MCF 10A (cell line): Measurements from ENCODE around the gene CAPN10. TPM values are rescaled to one million over a fixed set of nuclear protein-coding genes. Genes with fewer than 3 reads are reported as not detected.
A peak's percentile ranks its signal among the peaks of the same experiment; 100 is the strongest.

Source experiments
- BruUV-seq: library from RNA; stranded (reverse); fragments of 400-500 nt; replicated peaks from 2 replicates; lab custom pipeline; 2021; lab: Mats Ljungman, UMichigan
- CTCF ChIA-PET: fragments of 300-600 bp; sonication (Branson Sonifier 250); formaldehyde crosslinking; extraction: SDS; loops from one replicate; lab custom pipeline; 2021; ENCODE audit warnings: antibody characterized with exemption, inconsistent platforms; lab: Yijun Ruan, JAX
- POLR2A ChIA-PET: fragments of 300-600, 350-650 bp; sonication (Branson Sonifier 250); formaldehyde crosslinking; extraction: SDS; loops from one replicate; lab custom pipeline; 2020; ENCODE audit warnings: antibody characterized with exemption, inconsistent platforms; lab: Yijun Ruan, JAX
- DNase-seq: peaks from one replicate; pipeline ENCODE4 v3.0.0-alpha.2; 2018; ENCODE audit not compliant: unreplicated experiment
- H3K27ac Mint-ChIP-seq: one replicate; pipeline ENCODE4 v1.8.0; 2022; ENCODE audit warnings: mild to moderate bottlenecking, low read depth, mixed read lengths; ENCODE audit not compliant: unreplicated experiment
- H3K27me3 Mint-ChIP-seq: one replicate; pipeline ENCODE4 v1.8.0; 2022; ENCODE audit warnings: mixed read lengths; ENCODE audit not compliant: insufficient read depth, unreplicated experiment
- H3K36me3 Mint-ChIP-seq: one replicate; pipeline ENCODE4 v1.8.0; 2022; ENCODE audit warnings: mild to moderate bottlenecking, moderate library complexity, mixed read lengths; ENCODE audit not compliant: insufficient read depth, unreplicated experiment
- H3K4me1 Mint-ChIP-seq: one replicate; pipeline ENCODE4 v1.8.0; 2022; ENCODE audit warnings: mixed read lengths; ENCODE audit not compliant: insufficient read depth, unreplicated experiment
- H3K4me3 Mint-ChIP-seq: one replicate; pipeline ENCODE4 v1.8.0; 2022; ENCODE audit warnings: mild to moderate bottlenecking, moderate library complexity, mixed read lengths; ENCODE audit not compliant: unreplicated experiment
- H3K9me3 Mint-ChIP-seq: one replicate; pipeline ENCODE4 v1.8.0; 2022; ENCODE audit warnings: mixed read lengths; ENCODE audit not compliant: unreplicated experiment
- intact Hi-C: fragments of 100-400 bp; cut with micrococcal nuclease; formaldehyde crosslinking; loops from 2 replicates; pipeline ENCODE4 v1.14.1; 2022
- total RNA-seq: library from RNA; stranded (reverse); gene quantifications from 2 replicates; pipeline ENCODE4 v1.2.3, GENCODE V29; 2022
- TF ChIP-seq, protein P1 (sequence below): fragments of 200-600 bp; IDR thresholded peaks from one replicate; pipeline ENCODE4 v1.8.0; 2022; ENCODE audit warnings: antibody characterized with exemption, mild to moderate bottlenecking; ENCODE audit not compliant: unreplicated experiment

CAPN10 gene
- total RNA-seq, 1 experiment from 2014 or later, result 27.6 TPM

DNA sequence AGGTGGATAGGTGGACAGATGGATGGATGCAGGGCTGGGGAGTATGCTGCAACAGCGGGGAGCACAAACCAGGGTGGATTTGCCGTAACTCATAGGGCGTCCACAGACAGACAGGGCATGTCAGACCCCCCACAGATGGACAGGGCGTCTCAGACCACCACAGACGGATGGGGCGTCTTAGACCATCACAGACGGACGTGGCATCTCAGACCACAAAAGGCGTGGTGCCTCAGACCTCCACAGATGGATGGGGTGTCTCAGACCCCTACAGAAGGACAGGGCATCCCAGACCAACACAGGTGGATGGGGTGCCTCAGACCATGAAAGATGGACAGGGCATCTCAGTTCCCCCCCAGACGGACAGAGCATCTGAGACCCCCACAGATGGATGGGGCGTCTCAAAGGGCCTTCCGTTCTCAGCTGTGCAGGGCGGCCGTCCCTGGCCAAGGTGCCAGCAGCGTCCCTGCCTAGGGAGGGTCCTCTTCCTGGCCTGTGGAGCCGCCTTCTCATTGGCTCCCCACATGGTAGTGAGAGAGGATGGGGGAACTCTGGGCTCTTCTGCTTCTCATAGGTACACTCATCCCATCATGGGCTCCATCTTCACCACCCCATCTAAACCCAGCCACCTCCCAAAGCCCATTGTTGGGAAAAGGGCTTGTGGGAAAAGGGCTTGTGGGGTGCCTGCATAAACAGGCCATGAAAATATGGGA is 30.8 kb upstream of the CAPN10 start:
- TF ChIP-seq, protein P1, sequence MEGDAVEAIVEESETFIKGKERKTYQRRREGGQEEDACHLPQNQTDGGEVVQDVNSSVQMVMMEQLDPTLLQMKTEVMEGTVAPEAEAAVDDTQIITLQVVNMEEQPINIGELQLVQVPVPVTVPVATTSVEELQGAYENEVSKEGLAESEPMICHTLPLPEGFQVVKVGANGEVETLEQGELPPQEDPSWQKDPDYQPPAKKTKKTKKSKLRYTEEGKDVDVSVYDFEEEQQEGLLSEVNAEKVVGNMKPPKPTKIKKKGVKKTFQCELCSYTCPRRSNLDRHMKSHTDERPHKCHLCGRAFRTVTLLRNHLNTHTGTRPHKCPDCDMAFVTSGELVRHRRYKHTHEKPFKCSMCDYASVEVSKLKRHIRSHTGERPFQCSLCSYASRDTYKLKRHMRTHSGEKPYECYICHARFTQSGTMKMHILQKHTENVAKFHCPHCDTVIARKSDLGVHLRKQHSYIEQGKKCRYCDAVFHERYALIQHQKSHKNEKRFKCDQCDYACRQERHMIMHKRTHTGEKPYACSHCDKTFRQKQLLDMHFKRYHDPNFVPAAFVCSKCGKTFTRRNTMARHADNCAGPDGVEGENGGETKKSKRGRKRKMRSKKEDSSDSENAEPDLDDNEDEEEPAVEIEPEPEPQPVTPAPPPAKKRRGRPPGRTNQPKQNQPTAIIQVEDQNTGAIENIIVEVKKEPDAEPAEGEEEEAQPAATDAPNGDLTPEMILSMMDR, result no peak
- CTCF ChIA-PET, result no interaction called here
- Mint-ChIP-seq H3K36me3 (peaks cover 28% of the 10 kb centered on the region), H3K27ac (peak overlapping the region; percentile 79), H3K4me1 (peaks cover 16% of the 10 kb centered on the region), H3K4me3 (no peak overlapping the region), H3K27me3 (no peaks in the 10 kb centered on the region), H3K9me3 (no peaks in the 10 kb centered on the region)
- BruUV-seq, result no TSS peak
- POLR2A ChIA-PET, result no interaction called here
- intact Hi-C loops, result no loop called here
- no peak for DNase-seq

DNA sequence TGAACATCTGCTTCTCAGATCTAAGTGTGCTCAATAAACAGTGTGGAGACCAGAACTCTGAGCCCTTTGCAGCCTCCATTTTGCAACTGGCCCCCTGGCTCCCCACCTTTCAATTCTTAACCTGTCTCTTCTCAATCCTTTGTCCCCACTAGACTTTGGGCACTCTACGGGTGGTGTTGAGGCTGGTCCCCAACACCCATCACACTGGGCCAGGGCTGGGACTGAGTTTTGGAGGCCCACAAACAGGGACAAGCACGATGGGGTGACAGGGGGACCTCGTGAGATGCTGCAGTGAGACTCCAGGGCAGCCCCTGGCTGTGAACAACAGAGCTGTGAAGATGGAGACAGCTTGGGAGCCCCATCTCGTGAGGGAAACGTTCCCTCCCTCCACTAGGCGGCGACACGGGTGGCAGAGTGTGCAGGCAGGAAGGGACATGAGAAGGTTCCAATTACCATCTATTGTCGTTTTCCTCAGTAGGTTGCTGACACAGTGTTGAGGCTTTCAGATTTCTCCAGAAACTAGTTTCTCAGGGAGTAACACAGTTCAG is 29.9 kb upstream of the CAPN10 start:
- Mint-ChIP-seq H3K27ac (peak overlapping the region; percentile 79), H3K9me3 (no peaks in the 10 kb centered on the region), H3K36me3 (peaks cover 28% of the 10 kb centered on the region), H3K4me1 (peaks cover 21% of the 10 kb centered on the region), H3K4me3 (peak overlapping the region; percentile 69), H3K27me3 (no peaks in the 10 kb centered on the region)
- BruUV-seq, result no TSS peak
- TF ChIP-seq, protein P1, result peak; percentile 48
- CTCF ChIA-PET, result interaction anchor here (1.0 kb wide), 1 partner anchor 31 kb away, joined by 3 read pairs; no protein-coding TSS in a partner anchor
- DNase-seq, result peak; percentile 67
- intact Hi-C loops, result no loop called here
- POLR2A ChIA-PET, result interaction anchor here (6.1 kb wide), 1 partner anchor 23 kb away, joined by 87 read pairs; no protein-coding TSS in a partner anchor

DNA sequence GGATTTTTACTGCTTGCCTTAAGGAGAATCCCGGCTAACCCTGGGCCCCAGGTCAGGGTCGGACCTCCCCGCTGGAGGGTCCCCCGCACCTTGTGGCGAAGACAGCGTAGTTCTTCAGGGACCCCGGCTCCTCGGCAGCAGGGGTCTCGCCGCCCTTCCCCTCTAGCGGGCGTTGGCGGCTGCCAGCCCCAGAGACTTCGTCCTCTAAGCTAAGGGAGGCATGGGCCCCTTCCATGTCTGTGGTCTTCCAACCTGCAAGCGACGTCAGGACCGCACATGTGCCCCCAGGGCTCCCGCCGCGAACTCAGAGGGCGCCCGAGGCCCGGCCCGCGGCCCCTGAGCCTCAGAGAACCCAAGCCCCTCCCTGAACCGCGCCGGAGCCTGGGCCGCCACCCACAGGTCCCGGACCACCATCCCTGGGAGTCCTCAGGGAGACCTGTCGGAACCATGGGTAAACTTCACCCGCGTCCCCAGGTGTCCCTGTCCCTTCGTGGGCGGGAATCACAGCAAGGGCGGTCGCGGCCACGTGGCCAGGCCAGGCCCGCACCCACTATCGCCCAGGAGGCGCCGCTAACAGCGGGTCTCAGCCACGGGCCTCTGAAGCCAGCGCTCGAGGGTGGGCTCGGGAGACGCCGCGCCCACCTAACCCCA is 29.3 kb upstream of the CAPN10 start:
- Mint-ChIP-seq H3K4me3 (peak overlapping the region; percentile 69), H3K27ac (peak overlapping the region; percentile 79), H3K4me1 (peaks cover 26% of the 10 kb centered on the region), H3K9me3 (no peaks in the 10 kb centered on the region), H3K36me3 (peaks cover 24% of the 10 kb centered on the region), H3K27me3 (no peaks in the 10 kb centered on the region)
- ChIA-PET POLR2A (interaction anchor here (6.1 to 10.7 kb wide), 2 partner anchors 22 to 29 kb away, joined by 87 to 275 read pairs; partner anchors contain the start of gene CAPN10), CTCF (interaction anchor here (0.6 to 1.0 kb wide), 4 partner anchors 23 to 67 kb away, joined by 3 to 4 read pairs (median 3); no protein-coding TSS in a partner anchor)
- intact Hi-C loops, result no loop called here
- TF ChIP-seq, protein P1, result no peak
- no TSS peak for BruUV-seq
- no peak for DNase-seq

DNA sequence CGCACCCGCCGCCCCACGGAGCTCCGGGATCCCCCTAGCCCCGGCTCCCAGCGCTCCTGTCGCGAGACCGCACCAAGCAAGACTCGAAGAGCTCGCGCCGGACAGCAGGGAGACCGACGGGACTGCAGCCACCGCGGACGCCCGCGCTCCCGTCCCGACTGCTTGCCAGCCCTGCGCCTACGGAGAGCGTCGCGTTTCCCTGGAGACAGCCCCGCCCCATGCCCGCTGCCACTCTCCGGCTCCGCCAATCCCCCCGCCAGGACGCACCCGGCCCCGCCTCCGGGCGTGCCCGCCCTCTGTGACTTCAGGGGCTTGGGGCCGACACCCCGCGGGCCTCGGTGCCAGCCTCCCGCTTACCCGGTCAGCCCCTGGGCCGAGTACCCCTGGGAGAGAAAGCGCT is 28.7 kb upstream of the CAPN10 start, which contains the start of gene ANKMY1:
Gene ANKMY1, minus strand, starts transcription at position 181 of the 400 bp plus-strand sequence. CDS start 653 bp downstream, outside the sequence.
- Mint-ChIP-seq H3K27me3 (no peaks in the 10 kb centered on the region), H3K9me3 (no peaks in the 10 kb centered on the region), H3K4me3 (peak within 1 kb of the TSS; percentile 69), H3K4me1 (peaks cover 26% of the 10 kb centered on the region), H3K27ac (peak within 1 kb of the TSS; percentile 79), H3K36me3 (peaks cover 24% of the 10 kb centered on the region)
- BruUV-seq, result no TSS peak
- intact Hi-C loops, result no loop called here
- ChIA-PET POLR2A (interaction anchor here (0.6 to 10.7 kb wide), 3 partner anchors 8 to 28 kb away, joined by 3 to 275 read pairs (median 87); partner anchors contain the start of gene CAPN10), CTCF (interaction anchor here (0.6 to 0.9 kb wide), 2 partner anchors 23 to 58 kb away, joined by 3 to 4 read pairs; no protein-coding TSS in a partner anchor)
- peak; percentile 77 for DNase-seq
- TF ChIP-seq, protein P1, result no peak
